Karpas-422 (cell line): Measurements from ENCODE around the gene TXNIP. TPM values are rescaled to one million over a fixed set of nuclear protein-coding genes. Genes with fewer than 3 reads are reported as not detected.

ENCODE experiments used
- DNase-seq: peaks from one replicate; pipeline ENCODE4 v3.0.0-alpha.2; 2015
- H2AFZ ChIP-seq: fragments of 200-600 bp; sonication (generic); 2 replicates; pipeline ENCODE4 v1.6.1; 2014; ENCODE audit warnings: antibody characterized with exemption, low read length, mixed read lengths
- H3K27ac ChIP-seq: fragments of 200-600 bp; sonication (generic); 2 replicates; pipeline ENCODE4 v1.5.1; 2014; ENCODE audit warnings: mild to moderate bottlenecking, low read length, moderate library complexity
- H3K27me3 ChIP-seq: fragments of 200-600 bp; sonication (generic); 2 replicates; pipeline ENCODE4 v1.6.1; 2014; ENCODE audit warnings: low read length, mixed read lengths
- H3K36me3 ChIP-seq: fragments of 200-600 bp; sonication (generic); 2 replicates; pipeline ENCODE4 v1.6.1; 2014; ENCODE audit warnings: low read length, mixed read lengths; ENCODE audit not compliant: insufficient read depth
- H3K4me1 ChIP-seq: fragments of 200-600 bp; sonication (generic); 2 replicates; pipeline ENCODE4 v1.6.1; 2014; ENCODE audit warnings: mild to moderate bottlenecking, low read length, mixed read lengths
- H3K4me2 ChIP-seq: fragments of 200-600 bp; sonication (generic); 2 replicates; pipeline ENCODE4 v1.6.1; 2014; ENCODE audit warnings: low read length, low read depth, mild to moderate bottlenecking; ENCODE audit not compliant: poor library complexity, severe bottlenecking
- H3K4me3 ChIP-seq: fragments of 200-600 bp; sonication (generic); 2 replicates; pipeline ENCODE4 v1.5.1; 2014; ENCODE audit warnings: mild to moderate bottlenecking, antibody characterized with exemption, low read length, mixed read lengths
- H3K79me2 ChIP-seq: fragments of 200-600 bp; sonication (generic); 2 replicates; pipeline ENCODE4 v1.6.1; 2014; ENCODE audit warnings: mild to moderate bottlenecking, low read length, mixed read lengths
- H3K9ac ChIP-seq: fragments of 200-600 bp; sonication (generic); 2 replicates; pipeline ENCODE4 v1.6.0; 2014; ENCODE audit warnings: low read length
- H3K9me2 ChIP-seq: fragments of 200-600 bp; sonication (generic), shearing (Covaris generic); replicated peaks from 2 replicates; pipeline ENCODE4 v1.6.0; 2014; ENCODE audit warnings: mild to moderate bottlenecking, low read length, moderate library complexity; ENCODE audit not compliant: insufficient read depth
- H3K9me3 ChIP-seq: fragments of 300-700, 200-600 bp; sonication (generic); 2 replicates; pipeline ENCODE4 v1.6.1; 2014; ENCODE audit warnings: low read length, mixed read lengths
- H4K20me1 ChIP-seq: fragments of 200-600 bp; sonication (generic); 2 replicates; pipeline ENCODE4 v1.6.1; 2014; ENCODE audit warnings: mild to moderate bottlenecking, antibody characterized with exemption, low read length, low read depth; ENCODE audit not compliant: insufficient read depth
- total RNA-seq: library from RNA; depleted of rRNA; stranded (reverse); fragments of >200 nt; shearing (Covaris generic); gene quantifications from 2 replicates; pipeline ENCODE4 v1.2.3, GENCODE V29; 2014; ENCODE audit warnings: low replicate concordance

TXNIP gene
- total RNA-seq, 1 experiment from 2014 or later: 269 TPM

DNA sequence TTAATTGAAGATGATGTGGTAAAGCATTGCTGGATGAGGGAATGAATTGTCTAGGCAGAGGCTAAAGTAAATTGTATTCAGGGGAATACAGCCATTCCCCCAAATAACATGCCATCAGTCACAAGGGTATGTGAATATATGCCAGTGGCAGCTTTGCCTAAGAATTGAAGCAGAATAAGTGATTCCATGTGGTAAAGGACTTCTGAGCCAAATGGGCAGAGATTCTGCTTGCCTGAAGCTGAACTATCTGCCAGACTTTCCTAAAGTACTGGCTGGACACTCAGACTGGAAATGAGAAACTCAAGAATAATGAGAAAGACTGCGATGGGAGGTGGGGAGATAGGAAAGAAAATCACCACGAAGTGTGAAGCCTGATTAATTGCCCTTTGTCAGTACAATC, 40.9 kb downstream of the TXNIP start:
- Histone ChIP-seq H2AFZ (no peak overlapping the region), H3K4me3 (peak overlapping the region; percentile 86), H3K4me1 (peaks cover 56% of the 10 kb centered on the region), H3K9me2 (no peaks in the 10 kb centered on the region), H3K36me3 (peaks cover 38% of the 10 kb centered on the region), H3K27ac (peak overlapping the region; percentile 84), H3K79me2 (peaks cover 71% of the 10 kb centered on the region), H3K27me3 (no peaks in the 10 kb centered on the region), H3K4me2 (peak overlapping the region; percentile 94), H3K9me3 (no peaks in the 10 kb centered on the region), H3K9ac (peak overlapping the region; percentile 90), H4K20me1 (no peaks in the 10 kb centered on the region)
- DNase-seq: no peak

DNA sequence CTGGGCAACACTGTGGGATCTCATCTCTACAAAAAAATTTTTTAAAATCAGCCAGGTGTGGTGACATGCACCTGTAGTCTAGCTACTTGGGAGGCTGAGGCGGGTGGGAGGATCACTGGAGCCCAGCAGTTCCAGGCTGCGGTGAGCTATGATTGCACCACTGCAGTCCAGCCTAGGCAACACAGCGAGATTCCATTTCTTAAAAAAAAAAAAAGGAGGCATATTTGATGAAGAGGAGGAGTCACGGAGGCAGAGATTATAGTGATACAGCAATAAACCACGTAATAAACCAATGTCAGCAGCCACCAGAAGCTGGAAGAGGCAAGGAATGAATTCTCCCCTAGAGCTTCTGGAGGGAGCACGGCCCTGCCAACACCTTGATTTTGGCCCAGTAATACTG, 42.5 kb downstream of the TXNIP start:
- Histone ChIP-seq H3K9ac (no peak overlapping the region), H3K27me3 (no peaks in the 10 kb centered on the region), H3K9me3 (no peaks in the 10 kb centered on the region), H3K79me2 (peaks cover 87% of the 10 kb centered on the region), H3K27ac (no peak overlapping the region), H3K9me2 (no peaks in the 10 kb centered on the region), H4K20me1 (no peaks in the 10 kb centered on the region), H3K4me1 (peaks cover 46% of the 10 kb centered on the region), H3K4me3 (no peak overlapping the region), H2AFZ (no peak overlapping the region), H3K36me3 (peaks cover 40% of the 10 kb centered on the region), H3K4me2 (no peak overlapping the region)
- DNase-seq: no peak

DNA sequence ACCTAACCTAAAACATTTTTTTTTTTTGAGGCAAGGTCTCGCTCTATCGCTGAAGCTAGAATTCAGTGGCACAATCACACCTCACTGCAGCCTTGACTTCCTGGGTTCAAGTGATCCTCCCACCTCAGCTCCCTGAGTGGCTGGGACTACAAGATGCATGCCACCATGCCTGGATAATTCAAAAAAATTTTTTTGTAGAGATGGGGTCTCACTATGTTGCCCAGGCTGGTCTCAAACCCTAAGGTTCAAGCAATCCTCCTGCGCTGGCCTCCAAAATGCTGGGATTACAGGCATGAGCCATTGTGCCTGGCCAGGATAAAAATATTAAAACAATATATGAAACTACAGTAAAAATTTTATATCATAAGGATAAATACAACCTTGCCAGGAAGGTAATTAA, 43.5 kb downstream of the TXNIP start:
- Histone ChIP-seq H3K9ac (no peak overlapping the region), H3K27ac (no peak overlapping the region), H3K36me3 (peaks cover 41% of the 10 kb centered on the region), H3K9me3 (no peaks in the 10 kb centered on the region), H3K9me2 (no peaks in the 10 kb centered on the region), H3K4me3 (no peak overlapping the region), H3K79me2 (peaks cover 96% of the 10 kb centered on the region), H2AFZ (no peak overlapping the region), H3K4me1 (peaks cover 47% of the 10 kb centered on the region), H4K20me1 (no peaks in the 10 kb centered on the region), H3K4me2 (no peak overlapping the region), H3K27me3 (no peaks in the 10 kb centered on the region)
- no peak for DNase-seq

GRCh38 chr1:145951526-145951925, 44.9 kb downstream of the TXNIP start:
- peaks cover 100% of the 10 kb centered on the region for H3K79me2 ChIP-seq

DNA sequence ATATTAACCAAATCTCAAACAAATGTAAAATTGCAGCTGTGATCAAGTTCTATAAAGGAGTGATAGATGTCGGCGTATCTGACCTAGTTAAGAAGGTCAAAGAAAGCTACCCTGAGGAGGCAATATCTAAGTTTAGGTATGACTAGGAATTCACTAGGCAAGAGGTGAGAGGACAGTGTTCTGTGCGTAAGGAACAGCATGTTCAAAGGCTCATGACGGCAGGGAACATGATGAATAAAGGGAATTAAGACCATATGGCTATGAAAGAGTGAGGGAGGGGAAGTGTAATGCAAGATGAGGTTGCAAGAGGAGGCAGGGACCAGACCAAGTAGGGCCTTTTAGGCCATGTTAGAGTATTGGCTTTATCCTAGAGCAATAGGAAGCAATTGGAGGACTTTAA, 47.2 kb downstream of the TXNIP start:
- Histone ChIP-seq H3K9me2 (no peaks in the 10 kb centered on the region), H4K20me1 (no peaks in the 10 kb centered on the region), H3K9me3 (no peaks in the 10 kb centered on the region), H3K27ac (peak overlapping the region; percentile 23; the same call in 1 of the 2 replicates), H3K4me1 (peaks cover 22% of the 10 kb centered on the region), H3K36me3 (peaks cover 34% of the 10 kb centered on the region), H2AFZ (no peak overlapping the region), H3K79me2 (peaks cover 93% of the 10 kb centered on the region), H3K4me2 (no peak overlapping the region), H3K9ac (no peak overlapping the region), H3K27me3 (no peaks in the 10 kb centered on the region), H3K4me3 (no peak overlapping the region)
- DNase-seq: no peak

More at GRCh38 chr1:145951526-145951925, 44.9 kb downstream of the TXNIP start:
- Histone ChIP-seq H3K4me1 (peaks cover 45% of the 10 kb centered on the region), H3K27ac (no peak overlapping the region), H4K20me1 (no peaks in the 10 kb centered on the region), H3K36me3 (peaks cover 51% of the 10 kb centered on the region), H3K9me2 (no peaks in the 10 kb centered on the region), H3K27me3 (no peaks in the 10 kb centered on the region), H3K4me2 (no peak overlapping the region), H3K9me3 (no peaks in the 10 kb centered on the region), H3K4me3 (no peak overlapping the region), H2AFZ (no peak overlapping the region), H3K9ac (no peak overlapping the region)
- no peak for DNase-seq

- no peaks in the 10 kb centered on the region for H3K9me2 ChIP-seq
- no peak for DNase-seq
- peaks cover 18% of the 10 kb centered on the region for H3K4me1 ChIP-seq
- peaks cover 89% of the 10 kb centered on the region for H3K79me2 ChIP-seq
- no peak overlapping the region for H2AFZ ChIP-seq
- no peaks in the 10 kb centered on the region for H3K9me3 ChIP-seq
- no peak overlapping the region for H3K4me2 ChIP-seq
- H3K4me3 ChIP-seq: no peak overlapping the region
- no peak overlapping the region for H3K27ac ChIP-seq
- peaks cover 34% of the 10 kb centered on the region for H3K36me3 ChIP-seq
- no peak overlapping the region for H3K9ac ChIP-seq
- H3K27me3 ChIP-seq: no peaks in the 10 kb centered on the region
- no peaks in the 10 kb centered on the region for H4K20me1 ChIP-seq
These were observed 48.8 kb downstream of the TXNIP start for GRCh38 chr1:145947551-145947950.

GRCh38 chr1:145946477-145946986, 49.8 kb downstream of the TXNIP start:
- H3K36me3 ChIP-seq: peaks cover 32% of the 10 kb centered on the region
- no peak overlapping the region for H2AFZ ChIP-seq
- H3K27ac ChIP-seq: no peak overlapping the region

DNA sequence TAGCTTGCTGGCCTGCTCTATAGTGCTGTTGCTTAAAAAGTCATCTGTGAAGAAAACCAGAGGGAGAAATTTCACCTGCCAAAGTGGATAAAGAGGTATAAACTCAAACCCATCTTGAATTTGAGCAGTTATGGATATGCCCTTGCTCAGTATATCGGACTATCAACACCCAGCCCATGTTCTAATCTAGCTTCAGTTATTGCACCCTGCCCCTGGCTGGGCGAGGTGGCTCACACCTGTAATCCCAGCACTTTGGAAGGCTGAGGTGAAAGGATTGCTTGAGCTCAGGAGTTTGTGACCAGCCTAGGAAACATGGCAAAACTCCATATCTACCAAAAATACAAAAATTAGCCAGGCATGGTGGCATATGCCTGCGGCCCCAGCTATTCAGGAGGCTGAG, 51.8 kb downstream of the TXNIP start:
- Histone ChIP-seq H3K36me3 (peaks cover 40% of the 10 kb centered on the region), H3K27ac (no peak overlapping the region), H3K27me3 (no peaks in the 10 kb centered on the region), H3K9me2 (no peaks in the 10 kb centered on the region), H3K9me3 (no peaks in the 10 kb centered on the region), H3K9ac (no peak overlapping the region), H3K79me2 (peaks cover 71% of the 10 kb centered on the region), H2AFZ (no peak overlapping the region), H3K4me3 (no peak overlapping the region), H4K20me1 (no peaks in the 10 kb centered on the region), H3K4me1 (peaks cover 23% of the 10 kb centered on the region), H3K4me2 (no peak overlapping the region)
- DNase-seq: no peak

More at GRCh38 chr1:145946477-145946986, 49.8 kb downstream of the TXNIP start:
- no peak overlapping the region for H3K4me2 ChIP-seq
- no peak overlapping the region for H3K9ac ChIP-seq
- no peak for DNase-seq
- no peaks in the 10 kb centered on the region for H4K20me1 ChIP-seq
- no peak overlapping the region for H3K4me3 ChIP-seq
- H3K9me2 ChIP-seq: no peaks in the 10 kb centered on the region
- H3K4me1 ChIP-seq: peaks cover 16% of the 10 kb centered on the region
- peaks cover 85% of the 10 kb centered on the region for H3K79me2 ChIP-seq
- H3K9me3 ChIP-seq: no peaks in the 10 kb centered on the region
- H3K27me3 ChIP-seq: no peaks in the 10 kb centered on the region
